CD4-positive, alpha-beta T cell treated with Interleukin-6 for 4 hours (primary cell): Measurements from ENCODE around the gene PTCH1.

Experiments
- DNase-seq: peaks from one replicate; pipeline ENCODE4 v3.0.0-alpha.2; 2020; ENCODE audit warnings: mixed read lengths

PTCH1 gene

DNA sequence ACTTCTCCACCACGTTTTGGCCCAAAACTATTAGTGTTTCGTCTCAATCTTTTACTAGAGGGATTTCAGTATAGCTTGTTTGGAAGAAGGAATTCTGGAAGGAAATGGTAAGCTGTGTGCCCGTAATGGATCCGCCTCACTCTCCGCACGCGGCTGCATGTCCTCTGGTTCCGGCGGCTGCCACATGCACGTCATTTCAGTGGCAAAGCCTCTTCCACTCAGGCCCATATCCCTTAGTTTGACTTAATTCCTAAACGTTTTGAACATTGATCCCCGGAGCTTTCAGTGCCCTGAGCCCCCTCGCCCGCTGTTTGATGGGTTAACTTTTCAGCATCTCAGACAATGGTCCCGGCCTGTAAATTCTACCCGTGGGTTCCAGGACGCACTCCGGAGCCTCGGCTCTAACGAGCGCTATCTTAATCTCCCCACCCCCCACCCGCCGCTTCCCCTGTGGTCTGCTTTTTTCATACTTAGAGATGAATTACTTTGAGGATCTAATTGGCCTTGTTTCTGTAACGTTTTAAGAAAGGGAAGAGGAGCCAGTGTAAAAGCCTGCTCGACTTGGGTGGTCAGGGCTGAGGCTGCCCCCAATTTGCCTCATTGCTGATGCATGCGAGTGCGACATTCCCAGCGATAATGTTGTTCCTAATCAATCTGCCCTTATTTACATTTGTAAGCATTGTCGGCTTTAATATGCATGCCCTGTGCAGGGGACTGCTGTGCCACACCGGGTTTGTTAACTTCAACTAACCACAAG is 4.6 kb downstream of the PTCH1 start:
- no peak for DNase-seq

DNA sequence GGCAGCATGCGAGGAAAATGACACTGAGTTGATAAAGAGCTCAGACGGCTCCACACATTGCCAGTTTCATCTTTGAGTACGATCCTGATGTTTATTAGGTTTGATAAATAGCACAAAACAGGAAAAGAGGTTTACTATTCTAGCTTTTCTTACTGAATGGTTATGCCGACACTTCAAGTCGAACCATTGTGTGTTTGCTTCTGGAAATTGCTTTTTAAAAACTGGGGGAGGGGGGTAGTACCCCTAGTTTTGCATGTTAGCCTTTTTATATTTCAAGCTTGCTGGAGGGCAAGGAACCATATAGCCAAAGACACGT is 5.2 kb downstream of the PTCH1 start:
- DNase-seq, result no peak

DNA sequence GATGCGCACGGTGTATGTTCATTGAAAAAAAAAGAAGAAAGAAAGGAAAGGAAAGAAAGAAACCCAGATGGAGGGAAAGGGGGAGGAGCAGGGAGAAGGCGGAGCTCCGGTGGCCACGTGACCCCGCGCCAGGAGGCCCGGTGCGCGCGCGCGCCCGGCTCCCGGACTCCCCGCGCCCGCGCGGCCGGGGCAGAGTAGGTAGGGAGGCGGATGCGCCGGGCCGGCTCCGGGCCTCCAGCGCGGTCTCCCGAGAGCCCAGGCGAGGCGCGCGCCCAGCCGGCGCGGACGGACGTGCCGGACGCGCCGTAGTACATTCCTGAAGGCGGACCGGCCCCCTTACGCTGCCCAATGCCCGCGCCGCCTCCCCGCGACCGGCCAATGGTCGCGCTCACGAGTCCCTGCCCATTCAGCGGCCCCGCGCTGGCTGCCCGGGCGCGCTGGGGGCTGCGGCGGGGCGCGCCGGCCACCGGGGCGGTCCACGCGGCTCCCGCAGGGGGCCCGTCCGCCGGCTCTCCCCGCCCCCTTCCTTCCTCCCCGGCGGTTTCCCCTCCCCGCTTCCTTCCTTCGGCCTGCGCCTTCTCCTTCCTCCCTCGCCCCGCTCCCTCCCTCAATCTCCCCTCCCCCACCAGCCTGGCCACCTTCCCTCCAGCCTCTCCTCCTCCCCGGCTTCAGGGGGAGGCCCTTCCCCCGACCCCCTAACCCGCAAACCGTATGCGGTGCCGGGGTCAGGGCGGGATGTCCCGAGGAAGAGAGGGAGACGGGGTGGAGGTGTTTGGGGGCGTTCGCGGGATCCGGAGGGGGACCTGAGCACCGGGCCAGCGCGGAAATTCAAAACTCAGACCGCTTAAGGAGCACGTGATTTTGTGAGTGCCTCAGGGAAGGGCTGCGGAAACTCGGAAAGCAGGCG is 5.8 kb downstream of the PTCH1 start:
- peak; percentile 87 for DNase-seq

DNA sequence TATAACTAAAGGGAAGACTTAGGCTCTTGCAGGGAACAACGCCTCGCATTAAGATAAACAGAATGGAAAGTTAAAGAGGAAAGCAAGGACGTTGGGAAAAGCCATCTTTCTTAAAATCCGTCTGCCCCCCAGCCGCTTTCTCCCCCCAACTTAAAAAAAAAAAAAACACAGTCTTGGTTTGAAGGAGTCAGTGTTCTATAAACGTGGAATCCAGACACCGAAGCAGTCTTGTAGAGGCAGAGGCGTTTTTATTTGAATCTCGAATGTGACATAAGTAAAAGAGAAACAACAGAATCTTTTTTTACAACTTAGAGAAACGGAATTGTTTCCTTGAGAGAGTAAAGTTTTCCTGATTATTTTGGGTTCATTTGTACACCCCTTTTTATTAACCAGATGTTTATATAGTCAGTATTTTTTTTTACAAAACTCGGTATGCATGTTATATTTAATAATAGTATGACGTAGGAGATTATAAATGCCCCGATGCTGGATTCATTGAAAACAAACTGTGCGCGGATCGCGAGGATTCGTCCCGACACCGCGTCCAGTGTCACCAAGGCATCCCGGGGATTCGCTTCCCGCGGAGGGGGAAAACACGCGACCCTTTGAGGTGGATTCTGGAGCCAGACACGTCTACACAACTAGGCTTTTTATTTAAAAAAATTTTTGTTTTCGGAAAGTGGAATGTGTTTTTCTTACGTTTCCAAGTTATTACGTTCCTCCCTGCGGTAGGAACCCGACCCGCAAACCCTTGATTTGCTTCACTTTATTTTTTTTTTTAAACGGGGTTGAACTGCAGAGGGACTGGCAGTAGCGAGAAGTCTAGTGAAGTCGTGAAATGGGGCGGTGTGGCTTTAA is 6.7 kb downstream of the PTCH1 start:
- DNase-seq, result no peak

DNA sequence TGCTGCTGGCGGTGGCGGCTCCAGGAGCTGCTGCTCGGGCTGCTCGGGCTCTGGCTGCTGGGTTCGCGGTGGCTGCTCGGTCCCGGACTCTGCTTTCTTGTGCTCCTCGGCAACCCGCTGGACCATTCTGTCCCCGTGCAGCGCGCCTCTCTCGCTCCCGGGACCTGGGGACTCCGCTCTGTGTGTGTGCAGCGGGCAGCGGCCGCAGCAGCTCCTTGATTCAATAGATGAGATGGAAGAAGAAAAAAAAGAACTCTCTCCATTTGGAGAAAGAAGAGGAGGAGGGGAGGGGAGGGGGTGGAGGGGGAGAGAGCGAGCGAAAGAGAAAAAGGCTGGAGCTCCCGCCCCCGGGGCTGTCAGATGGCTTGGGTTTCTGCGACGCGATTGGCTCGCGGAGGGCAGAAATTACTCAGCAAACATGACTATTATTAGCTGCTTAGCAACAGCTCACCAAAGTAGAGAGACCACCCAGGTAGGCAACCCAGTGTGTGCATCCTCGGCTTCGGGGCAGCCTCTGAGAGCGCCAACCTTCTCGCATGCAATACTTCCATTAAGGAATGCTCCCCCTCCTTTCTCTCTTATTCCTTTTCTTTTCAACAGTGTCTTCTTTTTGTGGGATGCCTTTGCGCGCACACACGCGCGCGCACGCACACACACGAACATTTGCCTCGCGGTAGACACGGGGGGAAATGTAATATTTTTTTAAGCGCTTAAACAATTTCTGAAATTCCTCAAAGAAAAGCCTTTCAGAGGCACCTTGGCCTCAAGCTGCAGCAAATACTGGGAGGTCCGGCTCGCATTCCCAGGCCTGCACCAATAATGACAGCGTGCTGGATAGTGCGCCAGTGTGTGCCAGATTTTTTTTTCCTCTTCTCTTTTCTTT is 7.6 kb downstream of the PTCH1 start:
- DNase-seq, result peak; percentile 65

DNA sequence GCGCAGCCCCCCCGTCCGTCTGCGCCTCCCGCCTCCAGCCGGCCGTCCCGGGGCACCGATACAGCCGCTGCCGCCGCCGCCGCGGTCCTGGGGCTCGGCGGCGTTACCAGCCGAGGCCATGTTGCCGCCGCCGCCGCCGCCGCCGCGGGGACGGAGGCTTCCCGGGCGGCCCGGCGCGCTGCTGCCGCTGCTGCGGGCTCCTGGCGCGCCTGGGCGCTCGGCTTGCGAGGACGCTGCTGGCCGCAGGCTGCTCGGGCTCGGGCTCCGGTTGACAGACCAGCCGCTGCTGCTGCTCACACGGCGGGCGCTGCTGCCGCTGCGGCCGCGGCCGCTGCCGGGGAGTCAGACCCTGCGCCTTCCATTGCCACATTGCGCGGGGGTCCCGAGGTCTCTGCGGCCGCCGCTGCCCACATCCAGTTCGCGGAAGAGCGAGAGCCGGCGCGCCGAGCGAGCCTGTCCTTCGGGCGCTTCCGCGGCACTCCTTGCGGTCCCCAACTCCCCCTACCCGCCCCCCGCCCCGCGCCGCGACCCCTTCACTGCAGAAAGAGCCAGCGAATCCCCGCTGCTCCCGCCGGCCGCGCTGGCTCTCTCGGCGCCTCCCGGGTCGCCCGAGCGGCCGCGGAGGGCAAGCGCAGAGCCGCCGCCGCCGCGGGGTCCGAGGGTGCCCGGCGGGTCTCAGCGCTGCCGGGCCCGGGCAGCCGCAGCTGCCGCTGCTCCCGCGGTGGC is 8.4 kb downstream of the PTCH1 start:
- DNase-seq, result peak; percentile 29

DNA sequence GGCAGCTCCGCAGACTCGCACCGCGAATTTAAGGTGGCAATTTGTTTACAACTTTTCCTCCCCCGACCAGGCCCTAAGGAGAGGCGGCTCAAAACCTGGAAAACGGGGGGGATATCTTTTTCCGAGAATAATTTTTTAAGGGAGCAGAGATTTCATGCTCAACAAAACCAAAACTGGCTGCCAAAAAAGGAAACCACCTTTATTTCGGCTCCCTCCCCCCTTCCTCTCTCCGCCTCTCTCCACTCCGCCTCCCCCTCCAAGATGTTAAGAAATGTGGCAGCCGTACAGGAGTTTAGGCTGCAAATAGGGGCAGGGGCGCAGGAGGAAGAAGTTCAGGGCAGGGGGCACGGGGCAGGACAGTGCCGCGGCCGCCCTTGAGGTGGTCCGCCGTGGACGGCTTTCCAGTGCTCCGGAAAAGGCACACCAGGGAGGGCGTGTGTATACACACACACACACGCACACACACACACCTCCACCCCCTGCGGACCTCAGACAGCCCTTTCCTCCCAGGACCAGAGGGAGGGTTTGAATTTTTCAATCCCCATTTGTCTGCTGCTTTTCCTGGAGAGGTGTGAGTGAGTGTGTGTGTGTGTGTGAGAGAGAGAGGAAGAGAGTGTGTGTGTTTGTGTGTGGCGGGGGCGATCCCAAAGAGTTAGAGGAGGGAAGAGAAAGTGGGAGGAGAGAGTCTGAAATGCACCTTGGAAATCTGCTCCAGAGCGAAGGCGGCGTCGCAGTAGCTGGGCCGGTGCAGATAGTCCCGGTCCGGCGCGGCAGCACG is 9.1 kb downstream of the PTCH1 start:
- DNase-seq, result peak; percentile 43

DNA sequence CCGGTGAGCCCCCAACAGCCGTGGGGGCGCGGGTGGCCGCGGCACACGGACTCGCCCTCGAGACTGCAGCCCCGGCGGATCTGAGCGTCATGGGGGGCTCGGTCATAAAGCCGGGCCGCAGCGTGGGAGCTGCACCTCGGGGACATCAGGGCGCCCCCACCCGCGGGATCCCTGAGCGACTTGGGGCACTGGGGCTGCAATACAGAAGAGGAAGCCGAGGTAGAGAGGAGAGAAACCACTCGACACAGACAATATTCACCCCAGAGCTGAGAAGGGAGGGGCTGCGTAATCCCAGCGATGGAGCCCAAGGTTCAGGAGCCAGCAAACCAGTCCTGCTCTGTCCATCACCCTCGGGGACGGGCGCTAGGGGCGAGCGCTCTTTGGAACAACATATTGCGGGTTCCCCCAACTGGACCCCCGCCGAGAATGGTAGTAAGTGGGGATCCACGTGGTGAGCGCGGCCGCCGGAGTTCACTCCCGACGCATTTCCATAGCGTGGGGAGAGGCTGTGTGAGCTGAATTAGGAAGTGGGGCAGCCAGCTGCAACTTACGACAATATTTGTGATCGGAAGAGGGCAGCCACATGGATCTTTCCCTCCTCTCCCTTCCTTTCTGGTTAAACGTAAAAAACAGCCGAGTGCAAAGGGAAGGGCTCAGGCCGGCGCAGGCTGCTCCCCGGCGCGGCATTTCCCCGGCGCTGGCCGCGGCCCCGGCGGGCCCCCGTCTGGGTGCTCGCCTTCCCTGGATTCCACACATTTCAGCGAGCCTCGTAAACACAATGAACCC is 9.9 kb downstream of the PTCH1 start:
- peak; percentile 36 for DNase-seq

DNA sequence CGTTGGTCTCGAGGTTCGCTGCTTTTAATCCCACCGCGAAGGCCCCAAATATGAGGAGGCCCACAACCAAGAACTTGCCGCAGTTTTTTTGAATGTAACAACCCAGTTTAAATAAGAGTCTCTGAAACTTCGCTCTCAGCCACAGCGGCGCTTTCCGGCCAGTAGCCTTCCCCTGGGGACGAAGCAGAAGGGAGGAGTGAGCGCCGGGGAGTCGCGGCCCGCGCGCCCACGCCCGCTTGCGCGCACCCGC is 10.4 kb downstream of the PTCH1 start:
- DNase-seq, result no peak

DNA sequence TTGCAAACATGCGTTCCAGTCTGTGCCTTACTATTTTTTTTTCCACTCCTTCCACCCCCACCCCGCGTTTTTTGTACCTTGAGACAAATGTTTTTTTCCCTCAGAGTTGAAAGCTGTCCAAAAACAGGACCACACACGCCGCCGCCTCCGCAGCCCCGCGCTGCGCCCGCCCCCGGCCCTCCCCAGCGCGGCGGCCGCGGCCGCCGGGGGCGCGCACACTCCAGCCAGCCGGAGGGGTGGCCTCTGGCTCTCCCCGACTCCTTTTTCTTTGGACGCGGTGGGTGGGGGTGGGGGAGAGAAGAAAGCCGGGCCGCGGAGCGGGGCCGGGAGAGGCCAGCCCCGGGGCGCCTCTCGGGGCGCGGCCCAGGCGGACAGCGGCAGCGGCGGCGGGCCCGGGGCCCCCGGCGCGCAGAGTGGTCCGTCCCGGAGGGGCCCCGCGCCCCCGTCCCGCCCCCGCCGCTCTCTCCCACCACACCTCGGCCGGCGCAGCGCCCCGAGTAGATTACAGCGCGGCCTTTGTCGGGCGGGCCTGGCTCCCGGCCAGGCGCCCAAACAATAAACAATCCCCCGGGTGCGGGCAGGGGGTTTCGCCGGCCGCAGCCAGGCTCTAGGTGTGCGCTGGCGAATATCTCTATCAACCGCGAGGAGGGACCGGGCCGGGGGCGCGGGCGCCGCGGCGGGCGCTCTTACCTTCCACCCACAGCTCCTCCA is 10.9 kb downstream of the PTCH1 start:
- peak; percentile 32 for DNase-seq

DNA sequence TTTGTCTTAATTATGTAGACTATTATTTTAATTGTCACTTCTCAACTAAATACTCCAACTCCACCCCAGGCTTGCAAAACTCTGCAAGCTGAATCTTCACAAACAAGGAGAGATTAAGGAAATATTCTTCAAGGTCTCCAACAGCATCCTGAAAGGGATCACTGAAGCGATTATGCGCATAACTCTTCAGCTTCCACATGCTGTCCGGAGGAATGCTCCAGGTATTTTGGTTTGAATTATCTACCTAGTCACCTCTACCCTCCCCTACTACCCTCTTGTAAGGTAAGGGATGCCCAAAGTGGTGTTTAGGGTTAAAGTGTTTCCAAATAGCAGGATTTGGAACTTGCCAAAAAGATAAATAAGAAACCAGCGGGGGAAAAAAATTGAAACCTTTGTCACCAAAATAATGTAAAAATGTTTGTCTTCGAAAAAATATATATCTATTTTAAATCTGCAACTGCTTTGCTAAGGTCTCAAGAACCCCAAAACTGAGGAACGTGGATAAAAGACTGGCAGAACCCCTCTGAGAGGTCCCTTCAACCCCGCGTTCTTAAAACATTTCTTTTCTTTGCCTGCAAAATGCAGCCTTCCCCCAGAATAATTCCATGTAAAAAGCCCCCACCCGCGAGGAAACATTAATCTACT is 11.6 kb downstream of the PTCH1 start:
- DNase-seq, result no peak

DNA sequence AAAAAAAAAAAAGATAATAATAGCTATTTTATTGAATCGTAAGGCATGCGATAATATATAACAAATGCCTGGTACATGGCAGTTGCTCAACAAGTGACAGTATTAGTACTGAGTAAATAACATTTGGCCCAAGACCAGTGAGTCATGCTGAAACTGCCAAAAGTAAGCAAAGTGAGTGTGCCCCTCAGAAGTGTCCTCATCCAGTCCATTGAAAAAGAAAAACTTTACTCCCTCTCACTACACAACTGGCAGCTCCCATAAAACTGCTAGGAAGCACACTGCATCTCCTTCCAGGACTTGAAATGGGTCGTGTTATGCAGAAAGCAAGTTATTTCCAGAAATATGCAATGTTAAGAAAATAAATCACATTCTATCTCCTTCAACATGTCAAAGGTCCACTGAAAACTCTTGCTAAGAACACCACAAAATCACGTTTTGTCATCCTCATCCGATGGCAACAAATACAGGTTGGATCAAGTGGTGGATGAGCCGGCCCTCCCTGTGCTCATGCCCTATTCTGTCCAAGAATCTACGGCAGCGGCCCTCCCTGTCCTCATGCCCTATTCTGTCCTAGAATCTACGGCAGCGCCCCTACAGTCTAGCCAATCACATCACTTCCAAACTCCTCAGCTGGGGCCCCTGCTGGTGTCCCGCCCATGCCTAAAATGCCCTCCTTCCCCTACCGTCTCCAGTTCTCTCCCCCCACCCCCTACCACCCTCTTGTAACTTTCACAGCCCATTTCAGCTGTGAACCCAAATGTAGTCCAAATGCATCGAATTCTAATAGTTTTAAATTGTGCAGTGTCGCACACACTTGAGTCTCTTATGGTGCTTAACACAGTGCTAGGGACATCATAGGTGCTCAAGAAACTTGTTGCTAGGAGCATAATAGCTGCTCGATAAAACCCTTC is 12.5 kb downstream of the PTCH1 start:
- no peak for DNase-seq

DNA sequence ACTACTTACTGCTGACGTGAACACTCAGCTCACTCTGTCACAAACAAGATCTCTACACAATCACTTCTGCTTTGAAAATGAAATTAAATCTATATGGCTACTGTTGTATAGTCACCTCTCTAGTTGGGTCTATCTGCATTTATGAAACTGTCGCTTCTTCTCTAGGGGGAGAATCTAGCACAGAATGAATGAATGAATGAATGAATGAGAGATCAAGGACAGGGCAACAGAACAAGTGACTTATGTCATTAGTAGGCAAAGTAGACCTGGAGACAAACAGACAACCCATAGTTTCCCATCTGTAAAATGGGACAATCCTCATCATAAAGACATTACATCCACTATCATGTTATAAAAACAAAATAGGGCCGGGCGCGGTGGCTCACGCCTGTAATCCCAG is 13.4 kb downstream of the PTCH1 start:
- DNase-seq, result no peak

DNA sequence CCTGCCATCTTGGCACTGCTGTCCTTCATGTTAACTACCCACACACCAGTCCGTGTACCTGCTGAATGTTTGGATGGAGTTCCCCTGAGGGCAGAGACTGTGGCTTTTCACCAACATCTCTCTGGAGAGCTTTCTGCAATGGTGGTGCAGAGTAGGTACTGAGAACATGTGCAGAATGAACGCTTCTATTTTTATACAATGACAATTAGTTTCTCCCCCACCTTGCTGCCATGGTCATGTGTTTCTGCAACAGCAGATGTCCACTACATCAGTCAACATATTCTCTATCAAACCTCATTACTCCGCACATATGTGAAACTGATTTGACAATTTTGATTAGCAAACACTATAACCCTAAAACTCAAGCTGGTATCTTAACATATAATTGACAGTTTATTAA is 14.5 kb downstream of the PTCH1 start:
- no peak for DNase-seq

DNA sequence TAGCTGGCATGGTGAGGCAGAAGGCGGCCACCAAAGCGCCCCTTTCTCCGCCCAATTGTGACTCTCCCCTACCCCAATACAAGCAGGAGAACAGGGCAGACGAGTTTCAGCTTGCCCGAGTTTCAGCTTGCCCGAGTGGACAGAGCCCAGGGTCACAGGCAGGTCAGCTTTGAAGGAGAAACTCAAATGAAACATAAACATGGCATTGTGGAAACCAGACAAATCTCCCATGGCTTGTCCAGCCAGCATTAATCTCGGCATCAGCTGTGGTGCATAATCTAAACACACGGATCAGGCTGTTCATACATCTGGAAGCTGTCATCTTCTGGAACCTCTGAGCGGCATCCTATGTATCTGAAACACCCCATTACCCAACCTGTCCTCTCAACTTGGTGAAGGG is 16.9 kb downstream of the PTCH1 start:
- no peak for DNase-seq

DNA sequence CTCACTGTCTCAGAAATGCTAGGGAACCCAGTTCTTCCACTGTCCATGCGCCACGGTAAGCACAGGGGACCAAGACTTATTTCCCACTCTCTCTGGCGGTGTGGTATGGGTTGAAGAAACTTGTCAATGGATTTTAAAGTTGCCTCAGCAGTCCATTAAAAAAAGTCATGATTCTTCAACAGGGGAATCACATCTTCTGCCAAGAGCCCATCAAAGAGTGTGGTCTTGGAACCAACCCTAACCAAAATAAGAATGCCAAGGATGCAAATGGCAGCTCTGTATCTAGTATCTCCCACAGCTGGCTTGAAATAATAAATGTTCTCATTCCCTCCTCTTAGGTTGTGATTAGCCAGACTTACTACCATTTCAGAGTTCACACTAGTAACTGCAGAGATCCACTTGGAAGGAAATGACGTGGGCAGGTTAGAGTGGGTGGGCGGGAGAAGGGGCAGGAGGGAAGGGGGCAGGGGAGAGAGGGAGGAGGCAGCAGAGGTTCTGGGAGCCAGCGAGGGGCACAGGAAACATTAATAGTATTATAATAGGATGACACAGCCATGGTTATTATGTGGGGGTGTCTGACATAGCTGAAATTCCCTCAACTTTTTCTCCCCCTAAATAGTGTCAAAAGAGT is 17.6 kb downstream of the PTCH1 start:
- DNase-seq, result no peak

DNA sequence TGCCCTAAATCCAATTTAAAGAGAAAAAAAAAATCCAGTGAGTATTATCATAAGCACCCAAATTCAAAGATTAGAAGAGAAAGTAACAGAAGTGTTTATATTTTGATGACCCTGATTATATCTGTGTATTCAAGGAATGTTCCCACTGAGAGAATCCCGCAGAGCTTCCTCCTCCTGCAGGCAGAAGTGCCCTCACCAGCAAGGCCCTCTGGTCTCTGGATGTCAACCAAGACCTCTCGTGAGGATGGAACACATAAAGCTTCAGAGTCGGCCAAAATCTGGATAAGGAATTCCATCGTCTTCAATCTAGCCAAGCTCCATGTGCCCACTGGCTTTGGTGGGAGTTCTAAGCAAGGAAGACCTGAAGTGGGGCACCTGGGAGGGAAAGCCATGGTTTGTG is 18.1 kb downstream of the PTCH1 start:
- DNase-seq, result no peak

DNA sequence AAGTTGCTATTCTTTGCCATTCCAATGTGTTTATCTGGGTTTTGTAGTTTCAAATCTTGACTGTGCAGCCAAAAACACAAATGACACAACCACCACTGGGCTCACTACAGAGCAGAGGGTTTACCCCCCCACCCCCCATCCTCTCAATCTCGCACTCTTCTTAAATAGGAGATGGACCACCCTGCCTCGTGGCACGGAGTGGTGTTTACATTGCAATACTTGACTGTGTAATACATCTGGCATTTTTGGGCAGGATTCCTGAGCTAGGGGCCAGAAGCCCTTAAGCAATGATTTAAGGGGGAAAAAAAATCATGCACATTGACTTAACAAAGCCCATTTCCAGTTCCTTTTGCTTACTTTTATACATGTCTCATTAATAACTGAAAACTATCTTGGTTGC is 19.0 kb downstream of the PTCH1 start:
- no peak for DNase-seq
